GM20000 (cell line): ENCODE results near the gene DPYSL5.

Source experiments
- DNase-seq: peaks from one replicate; pipeline ENCODE4 v3.0.0; 2012; ENCODE audit warnings: low spot score
- CTCF ChIP-seq: IDR thresholded peaks from 2 replicates; pipeline ENCODE4 v1.5.1; 2012; ENCODE audit warnings: mild to moderate bottlenecking, control low read depth; ENCODE audit errors: extremely low read depth, missing control alignments

The DPYSL5 gene

GRCh38 chr2:26887151-26887550, 39.2 kb downstream of the DPYSL5 start:
- no peak for DNase-seq
- no peak for TF ChIP-seq CTCF

DNA sequence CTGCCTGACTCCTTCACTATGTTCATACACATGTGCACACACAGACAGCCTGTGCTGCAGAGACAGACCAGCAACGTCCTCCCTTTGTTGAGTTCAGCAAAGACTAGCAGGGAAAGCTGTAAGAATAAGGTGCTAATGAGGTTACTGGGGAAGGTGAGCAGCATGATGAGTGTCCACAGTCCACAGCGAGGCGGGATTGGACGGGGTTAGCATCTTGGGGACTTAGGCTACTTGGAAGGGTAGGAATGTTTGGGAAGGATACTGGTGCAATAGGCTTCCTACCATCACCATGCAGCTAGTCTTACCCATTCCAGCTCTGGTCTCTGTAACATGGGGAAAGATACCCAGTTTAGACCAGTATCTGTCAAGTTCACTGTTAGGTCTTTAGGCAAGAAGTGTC, 41.9 kb downstream of the DPYSL5 start:
- TF ChIP-seq CTCF = no peak
- DNase-seq = no peak

DNA sequence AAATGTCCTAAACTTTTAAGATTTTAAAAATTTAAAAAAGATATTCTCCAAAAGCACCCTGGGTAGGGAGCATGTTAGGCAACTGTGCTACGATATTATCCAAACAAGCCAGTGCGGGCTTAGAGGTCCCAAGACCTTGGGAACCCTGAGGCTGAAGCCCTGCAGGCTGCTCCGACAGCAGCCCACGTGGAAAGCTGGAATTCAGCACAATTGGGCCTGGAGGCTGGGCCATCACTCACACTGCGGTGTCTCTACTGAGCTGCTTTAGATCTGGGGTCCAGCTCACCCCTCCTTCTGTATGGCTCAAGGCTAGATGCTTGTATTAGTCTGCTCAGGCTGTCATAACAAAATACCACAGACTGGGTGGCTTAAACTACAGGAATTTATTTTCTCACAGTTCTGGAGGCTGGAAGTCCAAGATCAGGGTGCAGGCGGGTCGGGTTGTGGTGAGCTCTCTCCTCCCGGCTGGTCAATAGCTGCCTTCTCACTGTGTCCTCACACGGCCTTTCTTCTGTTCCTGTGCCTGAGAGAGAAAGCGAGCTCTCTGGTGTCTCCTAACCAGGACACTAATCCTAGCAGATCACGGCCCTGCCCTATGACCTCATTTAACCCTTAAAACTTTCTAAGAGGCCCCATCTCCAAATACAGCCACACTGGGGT, 42.5 kb downstream of the DPYSL5 start:
- no peak for DNase-seq
- no peak for TF ChIP-seq CTCF

DNA sequence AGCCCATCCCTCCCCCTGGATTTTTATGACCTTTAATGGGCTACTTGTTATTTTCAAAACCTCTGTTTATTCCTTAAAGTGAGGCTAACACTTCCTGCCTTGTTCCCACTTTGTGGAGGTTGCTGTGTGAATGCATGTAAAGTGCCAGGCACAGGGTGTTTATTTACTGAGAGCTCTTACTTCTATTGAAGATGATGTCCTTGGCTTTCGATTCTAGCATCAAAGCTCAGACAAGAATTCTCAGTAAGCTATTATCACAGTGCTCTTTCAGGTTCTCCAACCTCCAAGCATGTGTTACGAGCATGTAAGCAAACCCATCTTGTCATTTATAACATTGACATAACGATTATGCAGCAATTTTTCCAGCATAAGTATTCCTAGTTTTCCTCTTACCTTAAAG, 44.2 kb downstream of the DPYSL5 start:
- no peak for DNase-seq
- no peak for TF ChIP-seq CTCF

- DNase-seq = no peak
- no peak for TF ChIP-seq CTCF
These were observed 45.1 kb downstream of the DPYSL5 start for GRCh38 chr2:26892922-26893524.

GRCh38 chr2:26894136-26894535, 46.2 kb downstream of the DPYSL5 start:
- no peak for DNase-seq
- TF ChIP-seq CTCF = no peak

GRCh38 chr2:26897807-26898479, 50.0 kb downstream of the DPYSL5 start:
- DNase-seq = no peak
- no peak for TF ChIP-seq CTCF
